Chondrocyte (in vitro differentiated cells): ENCODE results near the gene CEMIP. TPM values are rescaled to one million over a fixed set of nuclear protein-coding genes. Genes with fewer than 3 reads are reported as not detected.

Source experiments
- DNase-seq: peaks from one replicate; pipeline ENCODE4 v3.0.0; 2021; ENCODE audit warnings: mixed read lengths, low spot score
- H3K27ac Mint-ChIP-seq: one replicate; pipeline ENCODE4 v1.8.0; 2021; ENCODE audit warnings: mild to moderate bottlenecking, moderate library complexity, mixed read lengths; ENCODE audit not compliant: unreplicated experiment
- H3K27me3 Mint-ChIP-seq: 2 replicates; pipeline ENCODE4 v1.8.0; 2021; ENCODE audit warnings: low read depth, mixed read lengths
- H3K36me3 Mint-ChIP-seq: 2 replicates; pipeline ENCODE4 v1.8.0; 2021; ENCODE audit warnings: low read depth, mixed read lengths
- H3K4me1 Mint-ChIP-seq: 2 replicates; pipeline ENCODE4 v1.8.0; 2021; ENCODE audit warnings: low read depth, mild to moderate bottlenecking, mixed read lengths
- H3K4me3 Mint-ChIP-seq: one replicate; pipeline ENCODE4 v1.8.0; 2021; ENCODE audit warnings: mild to moderate bottlenecking, moderate library complexity, mixed read lengths; ENCODE audit not compliant: unreplicated experiment
- H3K9me3 Mint-ChIP-seq: 2 replicates; pipeline ENCODE4 v1.8.0; 2021; ENCODE audit warnings: low read depth, mixed read lengths
- total RNA-seq: library from RNA; stranded (reverse); gene quantifications from 3 replicates; pipeline ENCODE4 v1.2.1, GENCODE V29; 2021
- TF ChIP-seq, protein P1 (sequence below): fragments of 200-600 bp; sonication (generic); IDR thresholded peaks from 2 replicates; pipeline ENCODE4 v1.5.0; 2021; ENCODE audit warnings: antibody characterized with exemption, mild to moderate bottlenecking, moderate library complexity

The CEMIP gene
- total RNA-seq, 1 donor from 2014 or later, result 146 TPM

DNA sequence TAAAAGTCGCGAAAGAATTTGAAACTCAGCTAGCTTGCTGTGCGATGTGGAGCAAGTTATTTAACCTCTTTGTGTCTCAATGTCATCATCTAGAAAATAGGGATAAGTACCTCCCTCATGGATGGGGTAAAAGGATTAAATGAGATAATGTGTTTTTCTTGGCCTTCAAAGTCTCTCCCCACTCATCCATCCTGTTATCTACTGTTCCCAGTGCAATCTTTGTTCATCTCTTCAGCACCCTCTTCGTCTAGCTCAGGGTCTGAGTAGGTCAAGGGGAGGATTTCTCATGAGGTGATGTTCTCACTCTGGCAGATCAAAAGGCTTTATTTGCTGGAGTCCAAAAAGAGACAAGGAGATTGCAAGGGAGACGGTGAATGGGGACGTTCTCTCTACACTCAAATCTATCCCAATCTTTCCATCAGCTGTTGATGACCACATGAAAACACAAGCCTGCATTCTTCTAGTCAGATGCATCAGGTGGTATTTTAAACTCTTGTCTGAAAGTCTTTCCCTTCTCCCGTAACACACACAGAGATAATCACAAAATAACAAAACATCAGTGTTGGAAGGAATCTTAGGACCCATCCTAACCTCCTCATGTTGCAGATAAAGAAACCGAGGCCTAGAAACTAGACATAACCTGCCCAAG, 209.1 kb downstream of the CEMIP start:
- DNase-seq, result no peak
- peaks cover 56% of the 10 kb centered on the region for H3K4me1 Mint-ChIP-seq
- peaks cover 1% of the 10 kb centered on the region for H3K36me3 Mint-ChIP-seq
- TF ChIP-seq, protein P1, sequence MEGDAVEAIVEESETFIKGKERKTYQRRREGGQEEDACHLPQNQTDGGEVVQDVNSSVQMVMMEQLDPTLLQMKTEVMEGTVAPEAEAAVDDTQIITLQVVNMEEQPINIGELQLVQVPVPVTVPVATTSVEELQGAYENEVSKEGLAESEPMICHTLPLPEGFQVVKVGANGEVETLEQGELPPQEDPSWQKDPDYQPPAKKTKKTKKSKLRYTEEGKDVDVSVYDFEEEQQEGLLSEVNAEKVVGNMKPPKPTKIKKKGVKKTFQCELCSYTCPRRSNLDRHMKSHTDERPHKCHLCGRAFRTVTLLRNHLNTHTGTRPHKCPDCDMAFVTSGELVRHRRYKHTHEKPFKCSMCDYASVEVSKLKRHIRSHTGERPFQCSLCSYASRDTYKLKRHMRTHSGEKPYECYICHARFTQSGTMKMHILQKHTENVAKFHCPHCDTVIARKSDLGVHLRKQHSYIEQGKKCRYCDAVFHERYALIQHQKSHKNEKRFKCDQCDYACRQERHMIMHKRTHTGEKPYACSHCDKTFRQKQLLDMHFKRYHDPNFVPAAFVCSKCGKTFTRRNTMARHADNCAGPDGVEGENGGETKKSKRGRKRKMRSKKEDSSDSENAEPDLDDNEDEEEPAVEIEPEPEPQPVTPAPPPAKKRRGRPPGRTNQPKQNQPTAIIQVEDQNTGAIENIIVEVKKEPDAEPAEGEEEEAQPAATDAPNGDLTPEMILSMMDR, result no peak
- H3K9me3 Mint-ChIP-seq, result no peaks in the 10 kb centered on the region
- peak overlapping the region; percentile 93 for H3K4me3 Mint-ChIP-seq
- no peaks in the 10 kb centered on the region for H3K27me3 Mint-ChIP-seq
- peak overlapping the region; percentile 6 for H3K27ac Mint-ChIP-seq

GRCh38 chr15:80989081-80989517, 209.9 kb downstream of the CEMIP start:
- Mint-ChIP-seq H3K27ac (peak overlapping the region; percentile 91), H3K27me3 (no peaks in the 10 kb centered on the region), H3K4me3 (peak overlapping the region; percentile 93), H3K36me3 (no peaks in the 10 kb centered on the region), H3K4me1 (peaks cover 53% of the 10 kb centered on the region), H3K9me3 (no peaks in the 10 kb centered on the region)
- DNase-seq, result no peak
- TF ChIP-seq, protein P1, result no peak

GRCh38 chr15:80989518-80990478, 210.6 kb downstream of the CEMIP start, which contains the start of gene MESD:
TSS of gene MESD (minus strand) at chr15:80989819. CDS start at chr15:80989791, 28 bp downstream.
- H3K4me3 Mint-ChIP-seq, result peak within 1 kb of the TSS; percentile 93
- TF ChIP-seq, protein P1, result no peak

GRCh38 chr15:80990955-80991354, 211.8 kb downstream of the CEMIP start:
- H3K27me3 Mint-ChIP-seq, result no peaks in the 10 kb centered on the region
- DNase-seq, result no peak
- no peak overlapping the region for H3K4me3 Mint-ChIP-seq
- TF ChIP-seq, protein P1, result no peak
- H3K36me3 Mint-ChIP-seq, result no peaks in the 10 kb centered on the region
- no peak overlapping the region for H3K27ac Mint-ChIP-seq
- H3K4me1 Mint-ChIP-seq, result peaks cover 41% of the 10 kb centered on the region
- H3K9me3 Mint-ChIP-seq, result no peaks in the 10 kb centered on the region

More at GRCh38 chr15:80989518-80990478, 210.6 kb downstream of the CEMIP start, which contains the start of gene MESD:
- peak; percentile 98 for DNase-seq
- no peaks in the 10 kb centered on the region for H3K36me3 Mint-ChIP-seq
- peak within 1 kb of the TSS; percentile 91 for H3K27ac Mint-ChIP-seq
- no peaks in the 10 kb centered on the region for H3K27me3 Mint-ChIP-seq
- H3K4me1 Mint-ChIP-seq, result peaks cover 48% of the 10 kb centered on the region
- H3K9me3 Mint-ChIP-seq, result no peaks in the 10 kb centered on the region

DNA sequence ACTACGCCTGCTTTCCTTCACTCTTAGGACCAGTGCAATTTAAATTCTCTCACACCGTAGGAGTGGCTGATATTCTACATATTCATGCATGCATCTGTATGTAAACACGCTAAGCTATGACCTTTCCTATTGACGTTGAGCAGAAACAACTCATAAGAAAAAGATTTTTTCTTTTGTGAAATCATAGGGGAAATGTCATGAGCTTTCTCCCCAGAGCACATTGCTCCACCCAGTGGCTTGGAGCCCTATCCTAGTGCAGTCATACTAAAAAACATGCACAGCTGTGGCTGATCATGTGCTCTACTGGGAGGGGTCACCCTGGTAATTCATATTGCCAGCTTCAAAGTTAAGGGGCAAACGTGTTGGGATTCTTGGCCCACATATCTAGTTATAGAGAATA, 212.3 kb downstream of the CEMIP start:
- H3K27me3 Mint-ChIP-seq, result no peaks in the 10 kb centered on the region
- TF ChIP-seq, protein P1, result no peak
- peaks cover 38% of the 10 kb centered on the region for H3K4me1 Mint-ChIP-seq
- no peaks in the 10 kb centered on the region for H3K36me3 Mint-ChIP-seq
- H3K9me3 Mint-ChIP-seq, result no peaks in the 10 kb centered on the region
- no peak for DNase-seq
- no peak overlapping the region for H3K4me3 Mint-ChIP-seq
- H3K27ac Mint-ChIP-seq, result no peak overlapping the region
